ENCODE data around the gene SLC25A20.
A peak's percentile ranks its signal among the peaks of the same experiment; 100 is the strongest.

Gene SLC25A20

GRCh38 chr3:48934333-48934991 lies 35.8 kb upstream of the SLC25A20 start:
- TF ChIP-seq CTCF (IDR thresholded peaks at IDR 0.05) = no peak
- TF ChIP-seq ZFX (IDR thresholded peaks at IDR 0.05; ENCODE audit: borderline replicate concordance) = no peak
- H3K27ac ChIP-seq = no peak overlapping the region

- TF ChIP-seq ZFX (IDR thresholded peaks at IDR 0.05; ENCODE audit: borderline replicate concordance) (no peak), CTCF (IDR thresholded peaks at IDR 0.05) (no peak)
- H3K27ac ChIP-seq = no peak overlapping the region
These were observed 33.4 kb upstream of the SLC25A20 start for GRCh38 chr3:48931944-48932580.

GRCh38 chr3:48930590-48930989 lies 31.9 kb upstream of the SLC25A20 start:
- H3K27ac ChIP-seq = no peak overlapping the region
- TF ChIP-seq CTCF (IDR thresholded peaks at IDR 0.05) = no peak
- TF ChIP-seq ZFX (IDR thresholded peaks at IDR 0.05; ENCODE audit: borderline replicate concordance) = no peak

GRCh38 chr3:48929358-48930035 lies 30.8 kb upstream of the SLC25A20 start:
- H3K27ac ChIP-seq = peak overlapping the region; percentile 32; the same call in 1 of the 2 replicates
- TF ChIP-seq CTCF (IDR thresholded peaks at IDR 0.05) = no peak
- no peak for TF ChIP-seq ZFX (IDR thresholded peaks at IDR 0.05; ENCODE audit: borderline replicate concordance)

- TF ChIP-seq CTCF (IDR thresholded peaks at IDR 0.05) (no peak), ZFX (IDR thresholded peaks at IDR 0.05; ENCODE audit: borderline replicate concordance) (no peak)
- peak overlapping the region; percentile 32 for H3K27ac ChIP-seq
These were observed 30.0 kb upstream of the SLC25A20 start for GRCh38 chr3:48928679-48929078.

GRCh38 chr3:48927928-48928327 lies 29.2 kb upstream of the SLC25A20 start:
- 0 out of 2 replicates have a peak overlapping the region, but pooled peaks have one; percentile 32 for H3K27ac ChIP-seq
- TF ChIP-seq ZFX (IDR thresholded peaks at IDR 0.05; ENCODE audit: borderline replicate concordance) (no peak), CTCF (IDR thresholded peaks at IDR 0.05) (no peak)

Data from 22Rv1 (cell line).